ENCODE results near the gene PISD. TPM values are rescaled to one million over a fixed set of nuclear protein-coding genes. Genes with fewer than 3 reads are reported as not detected.

Gene PISD
- total RNA-seq, 1 donor from 2014 or later, result 51.2 TPM

DNA sequence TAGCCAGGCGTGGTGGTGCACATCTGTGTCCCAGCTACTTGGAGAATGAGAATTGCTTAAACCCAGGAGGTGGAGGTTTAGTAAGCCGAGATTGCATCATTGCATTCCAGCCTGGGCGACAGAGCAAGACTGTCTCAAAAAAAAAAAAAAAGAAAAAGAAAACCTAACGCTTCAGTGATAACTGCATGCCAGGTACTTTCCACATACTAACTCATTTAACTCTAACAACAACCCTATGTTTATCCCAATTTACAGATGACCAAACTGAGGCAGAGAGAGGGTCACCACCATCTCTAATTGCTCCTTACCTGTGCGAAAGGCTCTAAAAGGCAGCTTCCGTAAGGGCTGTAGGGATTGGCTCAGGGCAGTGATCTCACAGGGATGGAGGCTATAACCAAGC is 11.6 kb downstream of the PISD start:
- Histone ChIP-seq H3K27ac (no peak overlapping the region), H3K27me3 (no peaks in the 10 kb centered on the region), H3K4me3 (no peak overlapping the region), H3K9me3 (no peaks in the 10 kb centered on the region), H3K36me3 (peaks cover 38% of the 10 kb centered on the region), H3K4me1 (peaks cover 13% of the 10 kb centered on the region)
- intact Hi-C loops (cut with DNase I), result no loop called here
- DNase-seq (no peak), ATAC-seq (peak; percentile 68)
- TF ChIP-seq, protein P1, sequence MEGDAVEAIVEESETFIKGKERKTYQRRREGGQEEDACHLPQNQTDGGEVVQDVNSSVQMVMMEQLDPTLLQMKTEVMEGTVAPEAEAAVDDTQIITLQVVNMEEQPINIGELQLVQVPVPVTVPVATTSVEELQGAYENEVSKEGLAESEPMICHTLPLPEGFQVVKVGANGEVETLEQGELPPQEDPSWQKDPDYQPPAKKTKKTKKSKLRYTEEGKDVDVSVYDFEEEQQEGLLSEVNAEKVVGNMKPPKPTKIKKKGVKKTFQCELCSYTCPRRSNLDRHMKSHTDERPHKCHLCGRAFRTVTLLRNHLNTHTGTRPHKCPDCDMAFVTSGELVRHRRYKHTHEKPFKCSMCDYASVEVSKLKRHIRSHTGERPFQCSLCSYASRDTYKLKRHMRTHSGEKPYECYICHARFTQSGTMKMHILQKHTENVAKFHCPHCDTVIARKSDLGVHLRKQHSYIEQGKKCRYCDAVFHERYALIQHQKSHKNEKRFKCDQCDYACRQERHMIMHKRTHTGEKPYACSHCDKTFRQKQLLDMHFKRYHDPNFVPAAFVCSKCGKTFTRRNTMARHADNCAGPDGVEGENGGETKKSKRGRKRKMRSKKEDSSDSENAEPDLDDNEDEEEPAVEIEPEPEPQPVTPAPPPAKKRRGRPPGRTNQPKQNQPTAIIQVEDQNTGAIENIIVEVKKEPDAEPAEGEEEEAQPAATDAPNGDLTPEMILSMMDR (IDR thresholded peaks at IDR 0.05), result no peak

DNA sequence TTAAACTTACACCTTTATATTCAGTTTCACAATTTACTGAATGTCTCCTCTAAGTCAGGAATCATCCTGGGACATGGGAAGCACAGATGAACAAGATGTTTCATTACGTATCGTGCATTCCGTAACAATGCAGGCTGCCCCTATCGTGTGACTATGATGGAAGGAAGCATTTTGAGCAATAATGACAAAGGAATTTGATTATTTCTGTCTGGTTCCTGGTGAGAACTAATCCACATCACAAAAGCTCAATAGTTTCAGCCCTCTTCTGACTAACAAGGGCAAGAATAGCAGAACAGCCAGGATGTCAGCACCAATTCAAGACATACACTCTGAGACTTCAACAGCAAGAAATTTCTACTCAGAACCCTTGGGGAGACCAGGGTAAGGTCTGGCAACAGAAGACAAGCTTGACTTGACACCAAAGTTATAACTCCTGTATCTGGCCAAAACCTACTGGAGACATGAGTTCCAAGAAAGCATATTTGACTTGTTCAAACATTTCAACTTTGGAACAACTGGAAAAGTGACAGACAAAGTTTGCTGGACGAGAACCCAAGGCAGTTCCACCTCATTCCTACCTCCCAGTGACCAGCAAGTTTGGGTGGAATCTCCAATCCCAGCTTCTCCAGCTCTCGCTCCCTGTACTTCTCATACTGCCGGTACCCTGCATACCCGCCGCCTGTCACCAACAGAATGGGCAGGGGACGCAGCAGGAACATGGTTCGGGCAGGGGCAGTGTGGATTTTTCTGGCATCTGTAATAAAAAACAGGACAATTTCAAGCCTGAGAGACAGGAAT is 14.3 kb downstream of the PISD start:
- Histone ChIP-seq H3K27ac (no peak overlapping the region), H3K9me3 (no peaks in the 10 kb centered on the region)

DNA sequence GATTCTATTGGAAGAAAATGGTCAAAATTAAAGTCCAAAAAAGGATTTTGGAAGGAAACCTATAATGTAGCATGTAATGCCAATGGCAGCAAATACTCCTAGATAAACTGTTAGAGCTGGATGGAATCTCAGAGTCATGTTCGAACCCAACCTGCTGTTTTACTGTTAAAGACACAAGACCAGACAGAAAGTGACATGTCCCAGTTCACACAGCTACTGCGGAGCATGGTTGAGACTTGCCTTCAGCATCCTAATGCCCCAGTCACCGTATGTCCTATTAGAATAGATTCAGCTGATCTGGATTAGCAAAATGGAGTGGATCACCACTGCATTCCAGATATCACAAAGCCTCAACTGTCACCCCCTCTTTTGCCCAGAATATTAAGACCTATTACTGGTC is 14.9 kb downstream of the PISD start:
- peaks cover 17% of the 10 kb centered on the region for H3K4me1 ChIP-seq
- no peak for DNase-seq
- TF ChIP-seq, protein P1 (IDR thresholded peaks at IDR 0.05), result no peak
- H3K9me3 ChIP-seq, result no peaks in the 10 kb centered on the region
- intact Hi-C loops (cut with DNase I), result no loop called here
- no peak overlapping the region for H3K27ac ChIP-seq
- peaks cover 38% of the 10 kb centered on the region for H3K36me3 ChIP-seq
- no peak for ATAC-seq
- H3K4me3 ChIP-seq, result no peak overlapping the region
- H3K27me3 ChIP-seq, result no peaks in the 10 kb centered on the region

More for the DNA sequence above, 14.3 kb downstream of the PISD start:
- H3K4me3 ChIP-seq, result no peak overlapping the region
- DNase-seq (no peak), ATAC-seq (no peak)
- TF ChIP-seq, protein P1 (IDR thresholded peaks at IDR 0.05), result no peak
- no peaks in the 10 kb centered on the region for H3K27me3 ChIP-seq
- intact Hi-C loops (cut with DNase I), result no loop called here
- H3K4me1 ChIP-seq, result peaks cover 13% of the 10 kb centered on the region
- peaks cover 38% of the 10 kb centered on the region for H3K36me3 ChIP-seq

DNA sequence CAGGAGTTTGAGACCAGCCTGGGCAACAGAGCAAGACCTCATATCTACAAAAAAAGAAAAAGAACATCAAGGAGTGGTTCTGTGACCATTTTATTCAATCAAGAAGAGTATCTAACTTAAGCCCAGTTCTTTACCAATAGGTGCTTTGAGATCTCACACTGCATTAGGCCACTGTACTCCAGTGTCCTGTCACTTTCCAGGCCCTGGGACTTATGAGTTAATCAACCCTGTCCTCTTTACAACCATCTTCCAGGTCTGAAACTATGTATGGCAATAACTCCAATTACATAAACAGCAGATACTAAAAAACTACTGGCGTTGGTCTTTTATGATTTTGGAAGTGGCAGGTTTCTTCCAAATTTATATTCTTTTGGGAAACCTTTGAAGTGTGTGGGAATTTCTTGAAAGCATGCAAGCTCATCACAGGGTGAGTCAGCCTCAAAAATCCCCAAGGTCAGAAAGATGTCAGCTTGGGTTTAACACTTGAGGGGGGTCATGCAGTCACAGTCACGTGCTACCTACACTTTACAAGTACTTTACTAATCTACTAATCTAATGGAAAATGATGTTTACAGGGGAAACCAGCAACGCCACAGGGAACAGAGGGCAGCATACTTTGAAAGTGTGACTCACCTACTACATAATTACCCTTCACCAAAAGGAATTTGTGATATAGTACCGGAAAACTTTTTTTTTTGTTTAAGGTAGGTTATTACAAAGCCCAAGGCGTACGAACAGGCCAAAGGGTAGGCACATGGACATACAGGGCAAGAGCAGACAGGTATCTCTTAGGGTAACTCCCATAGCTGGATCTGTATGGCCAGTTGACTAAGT is 15.6 kb downstream of the PISD start:
- no peaks in the 10 kb centered on the region for H3K9me3 ChIP-seq
- H3K27ac ChIP-seq, result peak overlapping the region; percentile 4
- no peaks in the 10 kb centered on the region for H3K27me3 ChIP-seq
- H3K36me3 ChIP-seq, result peaks cover 38% of the 10 kb centered on the region
- TF ChIP-seq, protein P1 (IDR thresholded peaks at IDR 0.05), result no peak
- no peak for ATAC-seq
- no peak overlapping the region for H3K4me3 ChIP-seq
- no peak for DNase-seq
- H3K4me1 ChIP-seq, result peaks cover 17% of the 10 kb centered on the region
- intact Hi-C loops (cut with DNase I), result no loop called here

DNA sequence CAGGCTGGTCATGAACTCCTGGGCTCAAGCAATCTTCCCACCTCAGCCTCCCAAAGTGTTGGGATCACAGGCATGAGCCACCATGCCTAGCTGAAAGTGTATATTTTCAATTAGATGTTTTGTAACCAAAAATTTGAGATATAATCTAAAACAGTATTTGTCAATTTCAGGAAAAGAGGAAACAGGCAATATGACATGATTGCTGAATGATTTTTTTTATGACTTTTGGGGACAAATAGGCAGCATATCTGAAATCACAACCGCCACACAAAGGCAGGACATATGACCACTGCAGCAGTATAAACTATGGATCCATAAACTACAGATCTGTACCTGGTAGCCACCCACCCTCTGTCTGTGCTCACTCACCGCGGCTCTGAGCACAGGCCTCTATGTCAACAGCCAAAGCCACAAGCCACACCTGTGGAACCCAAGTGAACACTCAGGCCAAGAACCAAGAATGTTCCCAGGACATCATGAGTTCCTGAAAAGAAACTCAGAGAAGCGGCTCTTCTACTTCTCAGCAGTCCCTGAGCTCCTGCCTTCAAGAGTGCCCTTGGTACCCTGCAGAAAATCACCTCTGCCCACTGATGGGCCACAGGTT is 22.5 kb downstream of the PISD start:
- intact Hi-C loops (cut with DNase I), result loop anchor here (10.0 kb wide), 1 partner anchor 85 kb away; no protein-coding TSS in a partner anchor
- peak overlapping the region; percentile 1 for H3K4me3 ChIP-seq
- no peak overlapping the region for H3K27ac ChIP-seq
- H3K4me1 ChIP-seq, result peaks cover 35% of the 10 kb centered on the region
- DNase-seq (no peak), ATAC-seq (peak; percentile 66)
- H3K27me3 ChIP-seq, result no peaks in the 10 kb centered on the region
- TF ChIP-seq, protein P1 (IDR thresholded peaks at IDR 0.05), result no peak
- no peaks in the 10 kb centered on the region for H3K36me3 ChIP-seq
- H3K9me3 ChIP-seq, result no peaks in the 10 kb centered on the region
